PFSK-1 (cell line): ENCODE measurements around the gene SIDT1.

Source experiments
- POLR2AphosphoS5 ChIP-seq: IDR thresholded peaks from 2 replicates; pipeline ENCODE4 v1.6.1; 2012; ENCODE audit warnings: low read depth, mild to moderate bottlenecking, control low read depth, low read length, moderate library complexity
- SIN3A ChIP-seq: IDR thresholded peaks from 2 replicates; pipeline ENCODE4 v1.6.1; 2012; ENCODE audit warnings: mild to moderate bottlenecking, low read length, moderate library complexity, borderline replicate concordance; ENCODE audit not compliant: insufficient read depth
- TAF1 ChIP-seq: IDR thresholded peaks from 2 replicates; pipeline ENCODE4 v1.6.1; 2012; ENCODE audit warnings: low read length, control low read depth, borderline replicate concordance; ENCODE audit not compliant: insufficient read depth
- TF ChIP-seq, protein P1 (sequence below), 2 experiments: IDR thresholded peaks; 2 replicates each; pipeline versions ENCODE4 v1.6.1 to v1.8.0; 2011 to 2012; ENCODE audit warnings: low read depth in 2 of 2, low read length in 2 of 2, control low read depth in 1 of 2, inconsistent platforms in 1 of 2, mild to moderate bottlenecking in 1 of 2, moderate library complexity in 1 of 2; ENCODE audit not compliant: insufficient read depth in 1 of 2

GRCh38 chr3:113556946-113557335 lies 24.6 kb downstream of the SIDT1 start:
- TF ChIP-seq TAF1 = no peak
- no peak for TF ChIP-seq SIN3A
- TF ChIP-seq POLR2AphosphoS5 = no peak
- TF ChIP-seq, protein P1, sequence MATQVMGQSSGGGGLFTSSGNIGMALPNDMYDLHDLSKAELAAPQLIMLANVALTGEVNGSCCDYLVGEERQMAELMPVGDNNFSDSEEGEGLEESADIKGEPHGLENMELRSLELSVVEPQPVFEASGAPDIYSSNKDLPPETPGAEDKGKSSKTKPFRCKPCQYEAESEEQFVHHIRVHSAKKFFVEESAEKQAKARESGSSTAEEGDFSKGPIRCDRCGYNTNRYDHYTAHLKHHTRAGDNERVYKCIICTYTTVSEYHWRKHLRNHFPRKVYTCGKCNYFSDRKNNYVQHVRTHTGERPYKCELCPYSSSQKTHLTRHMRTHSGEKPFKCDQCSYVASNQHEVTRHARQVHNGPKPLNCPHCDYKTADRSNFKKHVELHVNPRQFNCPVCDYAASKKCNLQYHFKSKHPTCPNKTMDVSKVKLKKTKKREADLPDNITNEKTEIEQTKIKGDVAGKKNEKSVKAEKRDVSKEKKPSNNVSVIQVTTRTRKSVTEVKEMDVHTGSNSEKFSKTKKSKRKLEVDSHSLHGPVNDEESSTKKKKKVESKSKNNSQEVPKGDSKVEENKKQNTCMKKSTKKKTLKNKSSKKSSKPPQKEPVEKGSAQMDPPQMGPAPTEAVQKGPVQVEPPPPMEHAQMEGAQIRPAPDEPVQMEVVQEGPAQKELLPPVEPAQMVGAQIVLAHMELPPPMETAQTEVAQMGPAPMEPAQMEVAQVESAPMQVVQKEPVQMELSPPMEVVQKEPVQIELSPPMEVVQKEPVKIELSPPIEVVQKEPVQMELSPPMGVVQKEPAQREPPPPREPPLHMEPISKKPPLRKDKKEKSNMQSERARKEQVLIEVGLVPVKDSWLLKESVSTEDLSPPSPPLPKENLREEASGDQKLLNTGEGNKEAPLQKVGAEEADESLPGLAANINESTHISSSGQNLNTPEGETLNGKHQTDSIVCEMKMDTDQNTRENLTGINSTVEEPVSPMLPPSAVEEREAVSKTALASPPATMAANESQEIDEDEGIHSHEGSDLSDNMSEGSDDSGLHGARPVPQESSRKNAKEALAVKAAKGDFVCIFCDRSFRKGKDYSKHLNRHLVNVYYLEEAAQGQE (IDR thresholded peaks at IDR 0.05; ENCODE audit: insufficient read depth in 1 of 2, low read depth in 2 of 2, low read length in 2 of 2) = no peak
